Measurements from ENCODE around the gene DNAH6. TPM values are rescaled to one million over a fixed set of nuclear protein-coding genes. Genes with fewer than 3 reads are reported as not detected.

DNAH6 gene
- total and polyA plus RNA-seq, 11 donors: 0.05 to 0.75 (median 0.10) TPM; not detected in 2

GRCh38 chr2:84846741-84847142, 330.4 kb downstream of the DNAH6 start:
- H3K27me3 ChIP-seq: no peaks in the 10 kb centered on the region
- peaks cover 0 to 42% (median 0%) of the 10 kb centered on the region in 12 donors for H3K4me1 ChIP-seq
- TF ChIP-seq POLR2A (IDR thresholded peaks at IDR 0.05): no peak
- TF ChIP-seq CTCF (IDR thresholded peaks at IDR 0.05): no peak
- intact Hi-C loops (cut with DNase I): no loop called here
- 68 to 88% (median 83%) methylated on average over 2 of the region's 2 CpGs for WGBS, 4 donors
- no peaks in the 10 kb centered on the region for H3K9me3 ChIP-seq
- DNase-seq (no peak), ATAC-seq (peak in 1 of 4 donors; percentile 18)
- H3K36me3 ChIP-seq: no peaks in the 10 kb centered on the region
- peak overlapping the region in 5 of 12 donors; percentile 25 to 95 (median 34) for H3K27ac ChIP-seq
- H3K4me3 ChIP-seq: no peak overlapping the region

- no peak for ATAC-seq
- no peak for DNase-seq
- no peaks in the 10 kb centered on the region for H3K27me3 ChIP-seq
- H3K4me1 ChIP-seq: peaks cover 0 to 34% (median 0%) of the 10 kb centered on the region in 12 donors
- TF ChIP-seq CTCF (IDR thresholded peaks at IDR 0.05) (no peak), POLR2A (IDR thresholded peaks at IDR 0.05) (no peak)
- 73 to 78% (median 74%) methylated on average over 5 of the region's 5 CpGs for WGBS, 4 donors
- H3K4me3 ChIP-seq: no peak overlapping the region
- H3K36me3 ChIP-seq: no peaks in the 10 kb centered on the region
- H3K9me3 ChIP-seq: no peaks in the 10 kb centered on the region
- peak overlapping the region in 1 of 12 donors; percentile 95 for H3K27ac ChIP-seq
- intact Hi-C loops (cut with DNase I): no loop called here
These were observed 331.2 kb downstream of the DNAH6 start for GRCh38 chr2:84847326-84848050.

- WGBS, 4 donors: 83 to 87% (median 85%) methylated on average over 8 of the region's 8 CpGs
- TF ChIP-seq CTCF (IDR thresholded peaks at IDR 0.05): no peak
- TF ChIP-seq POLR2A (IDR thresholded peaks at IDR 0.05): no peak
- H3K4me1 ChIP-seq: peaks cover 0 to 30% (median 0%) of the 10 kb centered on the region in 12 donors
- H3K27me3 ChIP-seq: no peaks in the 10 kb centered on the region
- no peaks in the 10 kb centered on the region for H3K36me3 ChIP-seq
- no peak for ATAC-seq
- intact Hi-C loops (cut with DNase I): no loop called here
- no peak overlapping the region for H3K27ac ChIP-seq
- H3K4me3 ChIP-seq: no peak overlapping the region
- peaks cover 0 to 5% (median 0%) of the 10 kb centered on the region in 12 donors for H3K9me3 ChIP-seq
- no peak for DNase-seq
These were observed 333.1 kb downstream of the DNAH6 start for GRCh38 chr2:84849271-84849952.

GRCh38 chr2:84850471-84850870, 334.2 kb downstream of the DNAH6 start:
- intact Hi-C loops (cut with DNase I): loop anchor here in 2 of 10 donors (5.0 to 10.0 kb wide), 2 partner anchors 106 to 218 kb away; no protein-coding TSS in a partner anchor
- H3K36me3 ChIP-seq: no peaks in the 10 kb centered on the region
- no peak overlapping the region for H3K4me3 ChIP-seq
- TF ChIP-seq POLR2A (IDR thresholded peaks at IDR 0.05) (no peak), CTCF (IDR thresholded peaks at IDR 0.05) (no peak)
- 88 to 95% (median 91%) methylated on average over 4 of the region's 4 CpGs for WGBS, 4 donors
- H3K9me3 ChIP-seq: peaks cover 0 to 5% (median 0%) of the 10 kb centered on the region in 12 donors
- peaks cover 0 to 24% (median 0%) of the 10 kb centered on the region in 12 donors for H3K4me1 ChIP-seq
- DNase-seq (no peak), ATAC-seq (no peak)
- no peak overlapping the region for H3K27ac ChIP-seq
- no peaks in the 10 kb centered on the region for H3K27me3 ChIP-seq

Data from heart left ventricle (tissue), 16 donors.